ENCODE data around the gene RHEBL1.

DNA sequence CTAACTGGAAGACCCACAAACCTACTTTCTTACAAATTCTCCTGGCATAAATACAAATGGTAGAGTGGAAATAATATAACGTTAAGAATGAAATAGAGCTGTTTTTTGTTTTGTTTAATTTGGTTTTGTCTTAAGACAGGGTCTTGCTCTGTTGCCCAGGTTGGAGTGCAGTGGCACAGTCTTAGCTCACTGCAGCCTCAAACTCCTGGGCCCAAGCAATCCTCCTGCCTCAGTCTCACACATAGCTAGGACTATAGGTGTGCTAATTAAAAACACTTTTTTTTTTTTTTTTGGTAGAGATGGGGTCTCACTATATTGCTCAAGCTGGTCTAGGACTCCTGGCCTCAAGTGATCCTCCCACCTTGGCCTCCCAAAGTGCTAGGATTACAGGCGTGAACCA, 28.9 kb upstream of the RHEBL1 start:
- TF ChIP-seq, protein P1, sequence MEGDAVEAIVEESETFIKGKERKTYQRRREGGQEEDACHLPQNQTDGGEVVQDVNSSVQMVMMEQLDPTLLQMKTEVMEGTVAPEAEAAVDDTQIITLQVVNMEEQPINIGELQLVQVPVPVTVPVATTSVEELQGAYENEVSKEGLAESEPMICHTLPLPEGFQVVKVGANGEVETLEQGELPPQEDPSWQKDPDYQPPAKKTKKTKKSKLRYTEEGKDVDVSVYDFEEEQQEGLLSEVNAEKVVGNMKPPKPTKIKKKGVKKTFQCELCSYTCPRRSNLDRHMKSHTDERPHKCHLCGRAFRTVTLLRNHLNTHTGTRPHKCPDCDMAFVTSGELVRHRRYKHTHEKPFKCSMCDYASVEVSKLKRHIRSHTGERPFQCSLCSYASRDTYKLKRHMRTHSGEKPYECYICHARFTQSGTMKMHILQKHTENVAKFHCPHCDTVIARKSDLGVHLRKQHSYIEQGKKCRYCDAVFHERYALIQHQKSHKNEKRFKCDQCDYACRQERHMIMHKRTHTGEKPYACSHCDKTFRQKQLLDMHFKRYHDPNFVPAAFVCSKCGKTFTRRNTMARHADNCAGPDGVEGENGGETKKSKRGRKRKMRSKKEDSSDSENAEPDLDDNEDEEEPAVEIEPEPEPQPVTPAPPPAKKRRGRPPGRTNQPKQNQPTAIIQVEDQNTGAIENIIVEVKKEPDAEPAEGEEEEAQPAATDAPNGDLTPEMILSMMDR (IDR thresholded peaks at IDR 0.05): no peak
- TF ChIP-seq POLR2A (IDR thresholded peaks at IDR 0.05): no peak

Measured in heart left ventricle (tissue), 13 donors.